ENCODE data around the gene PALD1.

PALD1 gene

DNA sequence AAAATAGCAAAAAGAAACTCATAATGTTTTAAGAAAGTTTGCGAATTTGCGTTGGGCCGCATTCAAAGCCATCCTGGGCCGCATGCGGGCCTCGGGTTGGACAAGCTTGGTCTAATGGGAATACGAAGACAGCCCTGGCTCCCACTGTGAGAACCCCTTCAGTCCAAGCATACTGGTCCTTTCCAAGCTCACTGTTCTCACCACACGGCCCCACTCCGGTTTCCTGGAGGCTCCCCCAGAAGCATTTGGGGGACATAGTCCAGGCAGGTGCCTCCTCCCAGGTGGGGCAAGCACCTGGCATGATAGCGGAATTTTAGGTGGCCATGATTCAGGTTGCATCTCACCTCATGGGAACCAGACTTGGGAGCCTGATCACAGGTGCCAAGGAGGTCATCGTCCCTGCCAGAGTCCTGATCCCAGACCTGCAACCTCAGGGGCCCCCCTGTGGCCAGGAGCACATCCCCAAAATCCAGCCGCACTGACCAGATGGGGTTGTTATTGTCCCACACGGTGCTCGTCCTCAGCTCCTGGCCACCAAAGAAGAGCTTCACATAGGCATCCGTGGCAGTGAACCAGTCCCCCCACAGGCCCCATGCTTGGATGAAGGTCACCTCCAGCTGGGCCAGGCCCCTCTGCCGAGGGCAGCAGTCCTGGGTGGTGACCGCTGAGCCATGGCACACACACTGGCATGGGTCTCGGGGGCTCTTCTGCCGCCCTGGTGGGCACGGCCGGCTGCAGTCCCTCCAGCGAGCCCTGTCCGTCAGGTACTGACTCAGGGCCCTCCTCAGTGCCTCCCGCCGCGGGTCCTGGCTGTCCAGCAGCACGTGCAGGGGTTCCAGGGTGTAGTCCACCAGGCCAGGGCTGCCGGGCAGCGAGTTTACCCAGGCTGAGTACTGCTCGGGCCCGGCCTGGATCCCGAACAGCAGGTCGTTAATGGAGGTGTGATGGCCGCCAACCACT is 119.6 kb downstream of the PALD1 start:
- Histone ChIP-seq H3K36me3 (ENCODE audit: control insufficient read depth, low read length) (no peaks in the 10 kb centered on the region), H4K20me1 (ENCODE audit: control insufficient read depth, insufficient read depth, low read depth, low read length) (no peaks in the 10 kb centered on the region), H3K9me2 (replicated peaks; ENCODE audit: control insufficient read depth, low read length) (no peaks in the 10 kb centered on the region), H3K27me3 (ENCODE audit: control insufficient read depth, low read length) (no peaks in the 10 kb centered on the region), H3F3A (ENCODE audit: control insufficient read depth, insufficient read depth) (no peaks in the 10 kb centered on the region), H3K9me3 (ENCODE audit: control insufficient read depth, insufficient read depth, low read length) (no peaks in the 10 kb centered on the region), H3K4me2 (ENCODE audit: low read length) (no peak overlapping the region), H3K4me3 (ENCODE audit: low read length) (no peak overlapping the region), H3K79me2 (ENCODE audit: control insufficient read depth, low read length) (no peaks in the 10 kb centered on the region), H3K4me1 (ENCODE audit: control insufficient read depth, low read length) (no peaks in the 10 kb centered on the region), H3K27ac (ENCODE audit: low read depth, low read length) (no peak overlapping the region)
- TF ChIP-seq, protein P1, sequence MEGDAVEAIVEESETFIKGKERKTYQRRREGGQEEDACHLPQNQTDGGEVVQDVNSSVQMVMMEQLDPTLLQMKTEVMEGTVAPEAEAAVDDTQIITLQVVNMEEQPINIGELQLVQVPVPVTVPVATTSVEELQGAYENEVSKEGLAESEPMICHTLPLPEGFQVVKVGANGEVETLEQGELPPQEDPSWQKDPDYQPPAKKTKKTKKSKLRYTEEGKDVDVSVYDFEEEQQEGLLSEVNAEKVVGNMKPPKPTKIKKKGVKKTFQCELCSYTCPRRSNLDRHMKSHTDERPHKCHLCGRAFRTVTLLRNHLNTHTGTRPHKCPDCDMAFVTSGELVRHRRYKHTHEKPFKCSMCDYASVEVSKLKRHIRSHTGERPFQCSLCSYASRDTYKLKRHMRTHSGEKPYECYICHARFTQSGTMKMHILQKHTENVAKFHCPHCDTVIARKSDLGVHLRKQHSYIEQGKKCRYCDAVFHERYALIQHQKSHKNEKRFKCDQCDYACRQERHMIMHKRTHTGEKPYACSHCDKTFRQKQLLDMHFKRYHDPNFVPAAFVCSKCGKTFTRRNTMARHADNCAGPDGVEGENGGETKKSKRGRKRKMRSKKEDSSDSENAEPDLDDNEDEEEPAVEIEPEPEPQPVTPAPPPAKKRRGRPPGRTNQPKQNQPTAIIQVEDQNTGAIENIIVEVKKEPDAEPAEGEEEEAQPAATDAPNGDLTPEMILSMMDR (IDR thresholded peaks at IDR 0.05; ENCODE audit: low read depth, low read length, poor library complexity, severe bottlenecking) = no peak
- TF ChIP-seq EZH2phosphoT487 (IDR thresholded peaks at IDR 0.05; ENCODE audit: borderline replicate concordance, low read length) = no peak

DNA sequence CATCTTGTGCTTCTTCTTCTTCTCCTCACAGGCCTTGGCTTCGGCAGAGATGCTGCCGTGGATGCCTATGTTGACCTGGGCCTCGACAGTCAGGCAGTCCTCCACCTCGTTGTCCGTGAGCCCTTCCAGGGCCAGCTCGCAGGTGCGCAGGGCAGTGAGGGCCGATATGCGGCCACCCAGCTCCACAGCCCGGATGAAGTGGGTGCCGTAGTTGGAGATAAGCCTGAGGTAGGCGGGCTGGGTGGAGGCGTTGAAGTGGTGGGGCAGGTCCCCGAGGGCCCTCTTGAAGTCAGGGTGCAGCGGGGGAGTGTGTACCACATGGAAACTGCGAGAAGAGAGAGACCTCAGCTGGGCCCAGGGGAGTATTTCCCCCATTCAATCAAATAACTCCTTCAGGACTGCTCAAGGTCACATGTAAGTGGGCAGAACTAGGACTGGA is 120.3 kb downstream of the PALD1 start:
- Histone ChIP-seq H3K36me3 (ENCODE audit: control insufficient read depth, low read length) (no peaks in the 10 kb centered on the region), H3K4me2 (ENCODE audit: low read length) (no peak overlapping the region), H3K27me3 (ENCODE audit: control insufficient read depth, low read length) (no peaks in the 10 kb centered on the region), H3K4me1 (ENCODE audit: control insufficient read depth, low read length) (no peaks in the 10 kb centered on the region), H3K27ac (ENCODE audit: low read depth, low read length) (no peak overlapping the region), H3K4me3 (ENCODE audit: low read length) (no peak overlapping the region), H4K20me1 (ENCODE audit: control insufficient read depth, insufficient read depth, low read depth, low read length) (no peaks in the 10 kb centered on the region), H3K79me2 (ENCODE audit: control insufficient read depth, low read length) (no peaks in the 10 kb centered on the region), H3K9me3 (ENCODE audit: control insufficient read depth, insufficient read depth, low read length) (no peaks in the 10 kb centered on the region), H3K9me2 (replicated peaks; ENCODE audit: control insufficient read depth, low read length) (no peaks in the 10 kb centered on the region), H3F3A (ENCODE audit: control insufficient read depth, insufficient read depth) (no peaks in the 10 kb centered on the region)
- TF ChIP-seq, protein P1 (IDR thresholded peaks at IDR 0.05; ENCODE audit: low read depth, low read length, poor library complexity, severe bottlenecking) = no peak
- no peak for TF ChIP-seq EZH2phosphoT487 (IDR thresholded peaks at IDR 0.05; ENCODE audit: borderline replicate concordance, low read length)

DNA sequence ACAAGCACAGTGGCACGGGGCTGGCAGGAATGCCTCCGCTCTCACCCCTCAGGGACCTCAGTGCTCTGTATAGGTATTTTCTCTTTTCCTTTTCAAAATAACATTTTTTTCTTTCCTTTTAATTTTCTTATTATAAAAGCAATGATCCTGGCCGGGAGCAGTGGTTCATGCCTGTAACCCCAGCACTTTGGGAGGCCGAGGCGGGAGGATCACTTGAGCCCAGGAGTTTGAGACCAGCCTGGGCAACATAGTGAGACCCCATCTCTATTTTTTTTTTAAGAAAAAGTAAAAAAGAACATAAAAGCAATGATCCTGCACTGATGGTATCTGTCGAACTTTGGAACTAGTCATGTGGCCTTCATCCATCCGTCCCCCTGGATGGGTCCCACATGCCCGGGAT is 120.8 kb downstream of the PALD1 start:
- Histone ChIP-seq H3K4me3 (ENCODE audit: low read length) (no peak overlapping the region), H3K4me2 (ENCODE audit: low read length) (no peak overlapping the region), H3K36me3 (ENCODE audit: control insufficient read depth, low read length) (no peaks in the 10 kb centered on the region), H3F3A (ENCODE audit: control insufficient read depth, insufficient read depth) (no peaks in the 10 kb centered on the region), H3K79me2 (ENCODE audit: control insufficient read depth, low read length) (no peaks in the 10 kb centered on the region), H3K4me1 (ENCODE audit: control insufficient read depth, low read length) (no peaks in the 10 kb centered on the region), H3K9me3 (ENCODE audit: control insufficient read depth, insufficient read depth, low read length) (no peaks in the 10 kb centered on the region), H3K27me3 (ENCODE audit: control insufficient read depth, low read length) (no peaks in the 10 kb centered on the region), H3K9me2 (replicated peaks; ENCODE audit: control insufficient read depth, low read length) (no peaks in the 10 kb centered on the region), H4K20me1 (ENCODE audit: control insufficient read depth, insufficient read depth, low read depth, low read length) (no peaks in the 10 kb centered on the region), H3K27ac (ENCODE audit: low read depth, low read length) (no peak overlapping the region)
- TF ChIP-seq, protein P1 (IDR thresholded peaks at IDR 0.05; ENCODE audit: low read depth, low read length, poor library complexity, severe bottlenecking) = no peak
- no peak for TF ChIP-seq EZH2phosphoT487 (IDR thresholded peaks at IDR 0.05; ENCODE audit: borderline replicate concordance, low read length)

All from DOHH2 (cell line).